Measurements from ENCODE around the gene SSRP1.

Gene SSRP1

DNA sequence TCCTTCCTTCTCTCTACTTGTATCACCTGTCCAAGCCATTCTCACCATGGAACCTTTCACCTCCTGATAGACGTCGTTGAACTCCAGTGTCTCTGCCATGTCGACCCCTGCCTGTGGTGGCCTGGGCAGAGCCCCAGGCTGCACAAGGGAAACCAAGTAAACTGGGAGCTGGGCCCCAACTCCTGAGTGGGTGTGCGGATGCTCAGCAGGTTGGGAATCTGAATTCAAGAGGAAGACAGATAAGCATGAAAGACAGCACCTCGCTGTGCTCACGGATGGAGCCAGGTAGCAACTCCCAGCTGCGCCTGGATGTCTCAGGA lies 709 bp downstream of the SSRP1 start:
- DNase-seq: no peak

DNA sequence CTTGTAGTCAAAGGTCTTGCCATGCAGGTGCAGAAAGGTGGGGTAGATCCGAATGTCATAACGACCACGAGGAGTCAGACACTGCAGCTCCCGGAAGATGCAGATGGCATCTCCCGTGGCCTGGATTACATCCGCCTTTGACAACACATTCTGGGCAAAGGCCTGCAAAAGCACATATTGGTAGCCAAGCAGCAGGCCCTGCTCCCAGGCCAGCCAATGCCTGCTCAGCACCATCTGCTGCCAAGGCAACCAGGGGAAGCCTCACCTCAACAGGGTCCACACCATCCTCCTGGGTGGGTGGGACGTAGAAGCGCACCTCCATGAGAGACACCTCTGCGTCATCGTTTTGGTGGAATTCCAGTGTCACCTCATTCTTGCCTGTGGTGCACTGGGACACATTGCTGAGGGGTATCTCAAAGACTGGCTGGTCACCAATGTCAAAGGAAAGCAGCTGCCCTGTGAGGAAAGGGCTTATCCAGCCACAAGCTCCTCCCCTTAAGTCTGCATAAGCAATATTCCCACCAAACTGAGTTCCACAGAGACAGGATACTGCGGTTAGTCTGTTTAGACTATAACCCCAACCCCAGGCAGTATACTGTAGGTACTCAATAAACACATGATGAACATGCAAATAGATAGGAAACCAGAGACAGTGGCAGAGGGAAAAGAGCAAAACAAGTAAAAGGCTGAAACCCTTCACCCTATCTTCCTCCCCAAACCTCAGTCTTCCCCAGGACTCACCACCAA lies 2.8 kb downstream of the SSRP1 start:
- no peak for DNase-seq

DNA sequence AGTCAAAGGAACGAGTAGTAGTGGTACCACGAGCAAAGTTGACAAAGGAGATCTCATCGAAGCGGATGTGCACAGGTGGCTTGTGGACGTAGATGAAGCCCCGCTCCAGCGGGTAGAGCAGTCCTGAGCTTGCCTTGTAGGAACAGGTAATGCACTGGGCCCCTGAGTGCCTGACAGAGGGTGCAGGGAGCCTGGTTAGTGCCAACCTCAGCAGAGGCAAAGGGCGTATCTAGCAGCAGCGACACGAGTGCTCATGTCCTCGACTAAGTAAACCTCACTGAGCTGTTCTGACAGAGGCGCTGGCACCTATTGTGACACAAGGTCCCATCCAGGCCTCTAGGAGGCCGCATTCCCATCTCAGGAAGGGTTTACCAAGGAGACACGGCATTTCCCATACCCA lies 4.0 kb downstream of the SSRP1 start:
- DNase-seq: no peak

DNA sequence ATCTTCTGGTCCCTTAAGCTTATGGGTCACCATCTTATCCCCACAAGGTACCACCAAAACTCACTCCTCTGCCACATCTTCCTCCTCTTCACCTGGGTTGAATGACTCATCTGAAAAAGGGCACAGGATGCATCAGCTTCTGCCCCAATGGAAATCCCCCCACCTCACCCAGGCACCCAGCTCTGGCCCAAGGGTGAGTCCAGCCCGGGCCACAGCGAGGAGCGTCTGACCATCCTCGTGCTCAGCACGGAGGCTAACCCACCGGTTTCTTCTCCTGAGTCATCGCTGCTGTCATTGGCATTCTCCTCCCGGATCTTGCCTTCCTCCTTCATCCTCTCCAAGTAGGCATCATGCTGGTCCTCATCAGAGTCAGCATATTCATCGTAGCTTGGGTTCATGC lies 5.7 kb downstream of the SSRP1 start:
- DNase-seq: no peak

DNA sequence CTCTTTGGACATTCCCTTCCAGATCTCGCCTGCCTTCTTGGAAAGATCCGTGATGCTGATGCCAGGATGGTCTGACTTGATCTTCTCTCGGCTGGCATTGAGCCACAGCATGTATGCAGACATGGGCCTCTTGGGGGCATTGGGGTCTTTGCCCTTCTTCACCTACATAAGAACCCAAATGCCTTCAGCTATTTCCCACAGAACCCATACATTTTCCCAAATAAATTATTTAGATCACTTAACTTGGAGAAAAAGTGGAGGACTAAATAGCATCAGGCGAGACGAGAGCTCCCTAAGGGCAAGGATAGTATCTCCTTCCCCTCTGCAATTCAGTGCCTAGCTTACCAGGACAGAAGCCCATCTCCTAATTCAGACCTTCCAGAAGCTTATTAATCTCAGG lies 8.0 kb downstream of the SSRP1 start:
- DNase-seq: no peak

DNA sequence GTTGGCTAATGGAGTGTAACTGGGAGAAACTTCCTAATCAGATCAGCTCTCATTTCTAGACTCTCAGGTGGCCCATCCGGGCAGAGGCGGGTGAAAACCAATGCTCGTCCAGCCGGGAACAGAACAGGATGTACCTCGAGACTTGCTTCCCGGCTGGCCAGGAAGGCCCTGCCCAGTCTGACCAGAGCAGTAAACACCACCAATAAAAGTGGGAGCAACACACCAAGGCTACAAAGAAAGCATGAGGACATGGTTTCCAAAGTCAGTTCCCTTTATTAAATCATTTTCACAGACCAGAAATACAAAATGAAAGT lies 10.0 kb downstream of the SSRP1 start:
- no peak for DNase-seq

DNA sequence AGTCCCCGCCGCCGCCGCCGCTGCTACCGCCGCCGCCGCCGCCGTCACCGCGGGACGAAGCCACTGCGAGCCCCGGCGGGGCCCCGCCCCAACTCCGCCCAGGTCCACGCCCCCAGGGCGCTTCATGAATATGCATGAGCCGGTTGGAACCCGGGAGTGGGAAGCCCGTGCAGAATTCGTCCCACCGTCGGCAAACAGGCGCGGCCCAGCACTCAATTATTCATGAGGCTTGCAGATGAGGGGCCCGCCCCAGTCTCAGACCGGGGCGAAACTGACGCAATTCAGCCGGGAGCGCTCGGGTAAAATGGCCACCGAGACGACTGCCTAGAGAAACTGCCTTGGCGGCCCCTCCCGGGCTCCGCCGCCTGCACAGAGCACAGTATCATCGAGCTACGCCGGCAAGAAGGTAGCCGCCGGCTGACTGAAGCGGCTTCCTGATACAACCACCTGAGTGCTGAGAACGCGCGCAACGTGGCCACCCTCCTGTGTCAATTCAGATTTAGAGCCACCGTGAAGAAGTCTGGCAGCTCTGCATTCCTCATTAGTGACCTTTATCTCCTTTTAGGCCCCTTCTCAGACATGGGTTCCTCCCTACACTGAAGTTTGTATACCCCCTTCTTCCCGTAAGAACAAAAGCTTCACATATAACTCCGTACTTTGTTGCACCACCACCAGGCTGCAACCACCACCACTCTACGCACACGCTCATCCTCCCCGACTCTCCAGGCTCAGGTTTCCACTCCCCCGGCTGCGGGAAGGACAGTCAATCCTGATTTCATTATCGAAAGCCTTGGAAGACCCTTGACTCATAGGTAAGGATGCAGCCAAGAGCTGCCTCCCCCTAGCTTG lies 10.6 kb downstream of the SSRP1 start, which contains the start of gene TNKS1BP1:
TSS of gene TNKS1BP1 (minus strand) at position 67 of the 849 bp plus-strand sequence. CDS start 3,067 bp downstream, outside the sequence.
- peak; percentile 95 for DNase-seq

DNA sequence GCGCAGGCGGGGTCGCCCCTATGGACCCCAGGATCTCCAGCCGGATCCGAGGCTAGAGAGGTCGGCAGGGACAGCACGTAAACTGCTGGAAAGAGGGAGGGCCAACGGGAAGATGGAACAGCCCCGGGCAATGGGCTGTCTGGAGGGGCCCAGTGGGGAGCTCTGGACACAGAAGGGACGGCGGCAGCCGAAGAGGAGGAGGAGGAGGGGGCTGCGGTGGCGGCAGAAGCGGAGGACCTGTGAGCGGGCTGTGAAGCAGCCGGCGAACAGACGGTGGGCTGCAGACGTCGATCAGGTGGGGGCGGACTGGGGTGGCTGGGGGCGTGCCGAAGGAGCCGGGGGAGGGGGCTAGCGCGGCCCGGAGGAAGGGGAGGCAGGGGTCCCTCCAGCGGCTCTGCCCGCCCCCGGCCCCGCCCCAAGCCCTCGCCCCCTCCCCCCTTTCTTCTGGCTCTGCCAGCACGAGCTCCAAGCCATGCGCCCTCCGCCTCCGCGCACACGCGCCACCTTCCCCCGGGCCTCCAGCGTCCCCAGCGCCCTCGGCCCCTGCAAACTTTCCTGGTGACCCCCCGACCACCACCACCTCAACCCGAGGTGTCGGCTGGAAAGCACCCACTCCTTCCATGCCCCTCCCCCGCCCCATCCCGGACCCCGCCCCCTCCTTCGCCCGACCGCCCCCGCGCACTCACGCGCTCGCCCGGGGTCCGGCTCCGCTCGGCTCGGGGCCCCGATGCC lies 11.4 kb downstream of the SSRP1 start:
- peak; percentile 41 for DNase-seq

DNA sequence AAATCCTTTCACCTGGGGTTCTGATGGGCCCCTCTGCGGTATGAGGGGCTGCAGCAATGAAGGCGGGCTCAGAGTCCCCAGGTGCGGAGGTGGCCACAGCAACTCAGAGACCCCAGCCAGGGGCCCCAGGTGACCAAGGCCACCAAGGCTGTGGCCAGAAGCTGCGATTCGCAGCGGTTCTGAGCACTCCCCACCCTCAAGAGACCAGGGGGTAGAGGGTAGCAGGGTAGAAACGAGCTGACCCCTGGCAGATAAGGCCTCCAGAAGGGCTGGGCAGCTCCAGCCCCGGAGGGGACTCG lies 11.9 kb downstream of the SSRP1 start:
- DNase-seq: no peak

DNA sequence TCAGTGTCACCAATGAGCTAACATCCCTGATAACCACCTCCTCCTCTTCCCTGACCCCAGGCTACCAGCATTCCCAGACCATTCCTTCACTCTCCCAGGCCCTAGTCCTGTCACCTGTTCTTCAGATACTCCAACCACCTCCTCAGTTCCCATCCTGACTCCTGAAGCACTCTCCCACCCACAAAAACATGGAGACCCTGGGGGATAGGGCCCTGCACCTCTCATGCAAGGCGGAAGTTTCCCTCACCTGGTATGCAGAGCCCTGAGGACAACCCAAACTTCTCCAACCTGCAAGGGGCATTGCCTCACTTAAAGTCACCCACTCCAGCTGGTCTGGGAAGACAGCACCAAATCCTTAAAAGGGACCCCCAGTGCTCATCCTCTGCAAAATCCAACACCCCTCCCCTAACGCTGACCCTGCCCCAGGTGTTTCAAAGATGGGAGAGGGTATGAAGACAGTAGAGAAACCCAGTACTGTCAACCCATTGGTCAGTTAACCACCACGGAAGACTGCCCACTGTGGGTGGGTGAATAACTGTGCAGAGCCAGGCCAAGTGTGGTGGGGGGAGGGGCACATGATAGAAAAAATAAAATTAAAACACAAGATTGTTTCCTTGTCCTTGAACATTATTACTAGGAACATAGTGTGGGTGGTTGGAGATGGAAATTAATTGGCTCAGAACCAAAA lies 12.4 kb downstream of the SSRP1 start:
- DNase-seq: no peak

DNA sequence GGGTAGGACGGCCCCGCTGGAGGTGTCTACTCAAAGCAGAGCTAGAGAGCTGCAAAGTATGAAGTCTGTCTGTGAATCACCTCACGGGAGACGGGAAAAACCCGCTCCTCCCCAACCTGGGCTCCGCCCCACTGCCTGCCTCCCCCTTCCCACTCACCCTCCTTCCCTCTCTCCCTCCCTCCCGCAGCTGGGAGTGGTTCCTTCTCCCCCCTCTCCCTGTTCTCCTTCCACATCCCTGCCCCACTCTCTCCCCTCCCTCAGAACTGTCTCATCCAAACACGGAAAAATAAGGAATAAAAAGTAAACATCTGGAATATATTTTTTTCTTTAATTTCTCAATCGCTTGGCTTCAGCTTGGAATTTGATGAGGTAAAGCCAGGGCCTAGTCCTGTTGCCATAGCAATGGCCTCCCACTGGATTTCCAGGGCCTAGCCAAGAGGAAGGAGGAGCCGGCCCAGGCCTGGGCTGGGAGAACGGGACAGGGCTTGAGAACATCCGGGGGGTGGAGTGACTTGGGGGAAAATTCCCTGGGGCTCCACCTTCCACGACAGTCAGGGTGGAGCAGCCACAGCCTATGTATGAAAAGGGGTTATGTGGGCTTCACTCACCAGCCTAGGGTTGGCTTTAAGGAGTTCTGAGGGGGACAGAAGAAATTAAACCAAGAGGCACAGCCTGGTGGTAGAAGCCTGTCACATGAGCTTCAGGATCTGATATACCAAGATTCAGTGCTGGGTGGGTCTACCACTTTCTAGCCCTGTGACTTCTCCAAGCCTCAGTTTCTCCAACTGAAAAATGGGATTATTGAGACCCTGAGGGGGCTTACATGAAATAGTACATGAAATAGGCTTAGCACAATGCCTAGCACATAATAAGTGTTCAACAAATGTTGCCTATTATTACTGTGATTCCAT lies 13.2 kb downstream of the SSRP1 start:
- DNase-seq: peak; percentile 57

DNA sequence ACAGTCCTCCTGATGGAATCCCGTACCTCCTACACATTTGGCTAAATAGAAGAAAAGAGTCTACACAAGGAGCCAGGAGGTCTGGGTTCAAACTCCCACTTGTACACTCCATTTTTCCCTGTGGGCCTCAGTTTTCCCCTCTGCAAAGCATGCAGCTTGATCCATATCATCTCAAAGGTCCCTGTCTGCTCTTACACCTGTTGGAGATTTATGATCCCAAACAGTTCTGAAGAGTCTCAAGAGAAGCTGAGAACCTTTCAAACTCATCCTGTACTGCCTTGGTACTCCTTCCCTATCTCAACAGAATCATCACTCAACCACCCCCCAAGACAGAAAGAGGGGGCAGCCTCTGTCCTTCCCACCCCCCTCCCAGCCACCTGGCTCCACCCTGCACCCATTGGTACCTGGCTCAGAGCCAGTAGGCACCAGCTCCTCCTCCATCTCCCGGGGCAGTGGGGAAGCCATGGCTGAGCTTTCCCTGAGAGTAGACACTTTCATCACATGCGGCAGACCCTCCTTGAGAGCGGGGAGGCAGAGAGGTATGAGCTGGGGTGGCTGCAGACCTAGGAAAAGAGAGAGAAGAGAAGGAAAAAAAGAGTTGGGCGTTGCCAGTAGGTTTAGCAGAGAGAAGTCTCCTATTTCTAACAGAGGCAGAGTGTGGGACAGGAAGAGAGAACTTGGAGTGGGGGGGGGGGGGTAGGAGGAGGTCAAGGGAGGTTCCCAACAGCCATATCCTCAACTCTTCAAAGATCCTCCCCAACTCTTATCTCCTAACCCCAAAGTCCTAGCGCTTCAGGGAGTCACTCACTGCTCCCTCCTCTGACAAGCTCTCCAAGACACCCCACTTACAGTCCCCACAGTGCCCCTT lies 14.1 kb downstream of the SSRP1 start:
- DNase-seq: no peak

DNA sequence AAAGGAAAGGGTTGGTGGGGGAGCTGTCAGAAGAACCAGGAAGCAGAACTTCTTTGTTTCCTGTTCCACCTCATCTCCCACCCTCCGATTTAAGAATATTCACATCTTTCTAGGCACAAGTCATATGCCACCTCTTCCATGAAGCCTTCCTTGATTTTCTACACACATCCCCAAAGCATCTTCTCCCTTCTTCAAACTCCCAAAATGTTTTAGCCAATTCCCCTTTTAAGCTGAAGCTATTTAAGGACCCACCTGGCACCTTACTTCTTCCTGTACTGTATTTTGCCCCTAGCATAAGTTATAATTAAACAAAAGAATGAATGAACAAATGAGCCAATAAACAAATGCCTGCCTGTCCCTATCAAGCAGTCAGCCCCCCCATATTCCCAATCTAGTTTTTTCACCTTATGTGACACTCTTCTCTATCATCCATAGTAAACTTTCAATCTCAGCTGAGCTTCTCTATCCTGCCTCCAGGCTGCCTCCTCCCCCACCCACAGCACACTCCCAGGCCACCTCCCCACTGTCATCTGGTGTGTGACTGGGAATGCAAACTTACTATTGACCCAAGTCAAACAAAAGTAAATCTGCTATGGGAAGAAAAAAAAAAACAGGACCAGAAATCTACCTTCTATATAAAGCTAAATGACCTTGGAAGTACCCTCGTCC lies 14.8 kb downstream of the SSRP1 start:
- no peak for DNase-seq

DNA sequence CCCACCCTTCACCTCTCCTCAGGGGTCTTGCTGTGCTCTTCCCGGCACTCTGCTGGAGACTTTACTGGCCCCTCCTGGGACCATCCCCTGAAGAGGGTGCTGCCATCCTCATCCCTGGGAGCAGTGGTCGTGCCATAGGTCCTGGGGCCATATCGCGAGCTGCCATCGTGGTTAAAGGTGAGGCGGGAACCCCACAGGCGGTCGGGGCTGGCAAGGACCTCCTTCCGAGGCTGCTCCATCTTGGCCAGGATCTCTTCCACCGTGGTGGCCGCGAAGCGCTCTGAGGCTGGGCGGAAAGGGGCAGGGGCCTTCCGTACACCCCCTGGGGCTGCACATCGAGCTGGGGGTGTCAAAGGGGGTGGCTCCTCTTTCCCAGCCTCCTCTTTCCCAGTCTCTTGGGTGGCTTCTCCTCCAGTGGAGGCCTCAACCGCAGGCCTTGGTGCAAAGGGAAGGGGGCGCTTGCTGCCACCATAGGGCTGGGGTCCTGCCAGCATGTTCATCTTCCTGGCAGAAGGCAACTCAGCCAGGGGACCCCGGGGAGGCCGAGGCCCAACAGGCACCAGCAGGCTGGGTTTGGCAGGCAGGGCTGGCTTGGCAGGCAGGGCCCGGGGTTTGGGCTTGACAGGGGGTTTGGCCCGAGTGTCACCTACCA lies 15.5 kb downstream of the SSRP1 start:
- DNase-seq: no peak

DNA sequence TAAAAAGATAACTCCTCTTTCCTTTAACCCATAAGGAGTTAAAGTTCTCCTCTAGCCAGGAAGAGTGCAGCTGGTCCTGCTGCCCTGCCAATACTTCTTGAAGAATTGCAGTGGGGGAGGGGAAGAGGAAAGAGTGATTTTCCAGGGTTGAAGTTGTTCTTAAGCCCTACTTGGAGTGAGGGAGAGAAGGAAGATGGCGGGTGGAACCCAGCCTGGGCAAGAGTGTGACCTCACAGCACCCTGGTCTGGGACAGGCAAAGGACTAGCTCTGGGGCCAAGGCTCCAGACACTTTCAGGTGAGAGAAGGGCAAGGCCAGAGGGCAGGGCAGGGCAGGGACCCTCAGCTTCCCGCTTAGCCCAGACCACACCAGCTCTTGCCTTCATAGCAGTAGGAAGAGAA lies 17.5 kb downstream of the SSRP1 start:
- no peak for DNase-seq

DNA sequence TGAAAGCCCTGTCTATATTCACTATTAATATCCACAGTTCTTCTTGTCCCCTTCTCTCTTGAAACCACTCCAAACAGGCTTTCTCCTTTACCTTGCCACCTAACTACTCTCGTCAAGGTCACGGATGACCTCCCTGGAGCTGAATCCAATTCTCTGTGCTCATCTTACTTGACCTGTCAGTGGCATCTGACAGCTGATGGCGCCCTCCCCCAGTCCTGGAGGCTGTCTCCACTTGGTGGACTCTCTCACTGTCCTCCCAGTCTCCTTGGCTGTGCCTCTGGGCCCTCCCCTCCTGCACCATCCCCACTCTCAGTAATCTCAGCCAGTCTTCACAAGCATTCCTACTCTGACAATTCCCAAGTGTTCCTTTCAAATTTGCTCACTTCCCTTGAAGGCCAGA lies 19.7 kb downstream of the SSRP1 start:
- DNase-seq: peak; percentile 56

DNA sequence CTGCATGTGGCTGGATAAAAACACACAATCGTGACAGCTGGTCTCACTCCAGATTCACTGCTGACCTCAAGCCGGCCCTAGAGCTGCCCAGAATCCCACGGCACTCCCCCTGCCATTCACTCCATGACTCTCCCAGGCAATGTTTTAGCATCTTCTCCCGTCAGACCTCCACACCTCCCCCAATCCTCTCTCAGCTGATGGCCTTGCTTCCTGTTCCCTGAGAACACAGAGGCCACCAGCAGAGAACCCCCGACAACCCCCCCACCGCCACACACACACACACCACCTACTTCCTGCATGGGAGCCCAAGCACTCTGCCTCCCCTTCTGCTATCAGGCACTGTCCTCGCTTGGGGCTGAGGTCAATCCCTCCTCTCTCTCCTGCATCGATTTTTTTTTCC lies 20.2 kb downstream of the SSRP1 start:
- DNase-seq: peak; percentile 16

DNA sequence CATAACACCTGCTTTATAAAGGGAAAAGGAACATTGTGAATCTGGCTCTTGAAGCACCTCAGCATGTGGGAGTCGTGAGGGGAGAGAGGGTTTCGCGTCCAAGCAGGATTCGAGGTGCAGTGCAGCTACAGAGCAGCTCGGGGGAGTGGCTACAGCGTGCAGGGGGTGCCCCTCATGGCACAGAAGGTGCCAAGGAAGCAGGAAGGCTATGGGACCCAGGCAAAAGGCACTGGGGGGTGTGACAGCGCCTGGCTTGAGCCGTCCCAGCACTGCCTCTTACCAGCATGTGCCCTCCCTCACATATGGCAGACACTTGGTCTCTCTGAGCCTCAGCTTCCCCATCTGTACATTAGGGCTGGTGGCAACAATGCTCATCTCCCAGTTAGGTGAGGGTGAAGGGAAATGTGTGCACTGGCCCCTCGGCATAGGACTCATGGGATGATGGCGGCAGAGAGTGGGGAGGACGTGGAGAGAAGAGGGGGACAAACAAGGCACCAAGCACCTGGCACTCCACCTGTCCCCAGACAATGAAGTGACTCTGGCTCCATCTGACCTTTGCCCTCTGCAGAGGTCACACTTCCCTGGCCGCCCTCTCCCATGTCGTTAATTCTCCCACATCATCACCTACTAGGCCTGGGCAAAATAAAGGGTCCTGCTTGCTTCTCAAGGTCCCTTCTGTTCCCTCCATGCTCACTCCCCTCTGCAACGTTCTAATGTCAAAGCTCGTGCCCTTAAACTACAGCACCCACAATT lies 21.3 kb downstream of the SSRP1 start:
- no peak for DNase-seq

DNA sequence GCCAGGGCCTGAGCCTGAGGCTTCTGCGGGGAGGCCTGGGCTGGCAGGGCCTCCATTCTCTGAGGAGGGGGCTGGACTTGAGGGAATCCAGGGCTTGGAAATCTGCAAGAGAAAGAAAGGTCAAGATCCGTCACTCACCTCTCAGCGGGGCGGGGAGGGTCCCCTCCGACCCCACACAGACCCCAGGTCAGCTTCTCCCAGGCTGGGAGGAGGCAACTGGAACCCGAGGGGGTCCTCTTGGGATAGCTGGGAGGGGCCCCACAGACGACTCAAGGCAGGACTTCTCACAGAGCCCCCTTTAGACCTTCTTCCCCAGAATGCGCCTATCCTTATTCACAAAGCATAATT lies 21.9 kb downstream of the SSRP1 start:
- no peak for DNase-seq

Measured in DMS79 treated with DMSO at 0.1 percent for 48 hours (cell line).